ENCODE measurements around the gene TVP23B. TPM values are rescaled to one million over a fixed set of nuclear protein-coding genes. Genes with fewer than 3 reads are reported as not detected.
"Not testable (repeated sequence)": the region's sequence is repeated elsewhere in the genome, so short reads cannot be mapped to it uniquely, and the experiment has no call there.

TVP23B gene
- 31.4 and 37.5 TPM in 2 replicates for total RNA-seq

DNA sequence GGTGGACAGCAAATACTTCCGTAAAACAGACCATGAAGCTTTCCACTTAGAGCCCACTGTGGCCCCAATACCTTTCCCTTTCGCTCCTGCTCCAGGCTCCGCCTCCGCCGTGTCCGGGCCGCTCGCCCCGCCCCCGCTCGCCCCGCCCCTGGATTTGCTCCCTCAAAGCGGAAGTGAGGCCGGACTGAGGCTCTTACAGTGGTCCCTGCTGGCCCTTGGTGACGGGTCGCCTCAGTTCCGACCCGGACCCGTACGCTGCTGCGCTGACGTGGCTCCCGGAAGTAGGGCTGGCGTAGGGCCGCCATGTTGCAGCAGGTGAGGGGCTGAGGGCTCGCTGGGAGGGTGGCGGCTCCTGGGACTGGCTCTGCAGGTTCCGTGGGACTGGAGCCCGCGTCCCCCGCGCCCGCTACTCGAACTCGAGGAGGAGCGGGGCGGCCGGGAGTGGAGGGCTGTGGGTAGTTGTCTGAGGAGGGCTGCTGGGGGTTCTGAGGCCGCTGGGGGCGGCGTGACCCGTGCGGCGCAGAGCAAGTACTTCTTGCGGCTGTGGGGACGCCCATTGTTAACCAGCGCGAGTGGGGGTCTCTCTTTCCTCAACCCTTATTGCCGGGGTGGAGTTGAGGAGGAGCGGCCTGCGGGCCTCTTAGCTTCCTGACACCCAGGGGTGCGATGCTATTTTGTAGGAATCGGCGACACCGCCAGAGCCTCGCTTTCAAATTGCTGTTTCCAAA is at the start of gene TVP23B:
Gene TVP23B (plus strand): TSS at position 193 of the 728 bp plus-strand sequence. CDS start 111 bp downstream, at position 304.
- H3K4me1 Mint-ChIP-seq (ENCODE audit: low read depth) = peaks cover 19% of the 10 kb centered on the region
- DNase-seq (ENCODE audit: low spot score) = peak; percentile 86
- H3K27me3 Mint-ChIP-seq (ENCODE audit: low read depth); intact Hi-C loops (cut with micrococcal nuclease); H3K9me3 Mint-ChIP-seq: not testable (repeated sequence)
- H3K4me3 Mint-ChIP-seq (ENCODE audit: low read depth) = peak within 1 kb of the TSS; percentile 93
- H3K36me3 Mint-ChIP-seq (ENCODE audit: low read depth) = peaks cover 13% of the 10 kb centered on the region
- H3K27ac Mint-ChIP-seq = peak within 1 kb of the TSS; percentile 97

DNA sequence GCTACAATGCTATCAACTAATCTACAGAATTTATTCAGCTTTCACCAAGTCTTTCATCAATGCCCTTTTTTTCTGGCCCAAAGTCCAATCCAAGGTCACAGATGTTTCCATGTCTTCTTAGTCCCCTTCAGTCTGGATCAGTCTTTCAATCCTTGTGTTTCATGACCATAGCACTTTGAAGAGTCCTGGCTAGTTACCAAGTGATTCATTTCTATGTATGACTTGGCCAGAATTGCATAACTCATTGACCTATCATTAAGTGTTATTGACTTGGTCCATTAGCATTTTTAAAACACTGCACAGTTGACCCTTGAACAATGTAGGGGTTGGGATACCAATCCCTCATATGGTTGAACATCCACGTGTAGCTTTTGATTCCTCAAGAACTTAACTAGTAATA is 48.5 kb upstream of the TVP23B start:
- H3K4me1 Mint-ChIP-seq (ENCODE audit: low read depth); H3K4me3 Mint-ChIP-seq (ENCODE audit: low read depth); H3K27ac Mint-ChIP-seq; DNase-seq (ENCODE audit: low spot score); H3K36me3 Mint-ChIP-seq (ENCODE audit: low read depth); H3K9me3 Mint-ChIP-seq; intact Hi-C loops (cut with micrococcal nuclease); H3K27me3 Mint-ChIP-seq (ENCODE audit: low read depth): not testable (repeated sequence)

DNA sequence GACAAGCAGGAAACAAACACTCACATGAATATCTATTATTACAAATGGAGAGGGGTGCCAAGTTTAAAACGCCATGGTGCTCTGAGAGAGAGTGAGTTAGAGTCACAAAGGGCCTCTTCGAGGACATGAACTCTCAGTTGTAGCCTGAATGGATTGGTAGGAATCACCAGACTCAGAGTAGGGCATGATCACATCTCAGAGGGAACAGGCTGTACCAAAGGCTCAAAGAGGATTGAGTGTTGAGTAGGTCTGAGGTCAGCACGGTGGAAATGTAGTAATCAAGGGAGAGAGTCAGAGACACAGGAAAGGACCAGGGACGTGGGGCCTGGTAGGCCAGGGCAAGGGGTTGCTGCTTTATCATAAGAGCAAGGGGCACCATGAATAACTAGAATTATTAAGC is 47.6 kb upstream of the TVP23B start:
- DNase-seq (ENCODE audit: low spot score); H3K9me3 Mint-ChIP-seq; H3K36me3 Mint-ChIP-seq (ENCODE audit: low read depth); H3K4me3 Mint-ChIP-seq (ENCODE audit: low read depth); H3K27ac Mint-ChIP-seq; H3K27me3 Mint-ChIP-seq (ENCODE audit: low read depth); intact Hi-C loops (cut with micrococcal nuclease); H3K4me1 Mint-ChIP-seq (ENCODE audit: low read depth): not testable (repeated sequence)

DNA sequence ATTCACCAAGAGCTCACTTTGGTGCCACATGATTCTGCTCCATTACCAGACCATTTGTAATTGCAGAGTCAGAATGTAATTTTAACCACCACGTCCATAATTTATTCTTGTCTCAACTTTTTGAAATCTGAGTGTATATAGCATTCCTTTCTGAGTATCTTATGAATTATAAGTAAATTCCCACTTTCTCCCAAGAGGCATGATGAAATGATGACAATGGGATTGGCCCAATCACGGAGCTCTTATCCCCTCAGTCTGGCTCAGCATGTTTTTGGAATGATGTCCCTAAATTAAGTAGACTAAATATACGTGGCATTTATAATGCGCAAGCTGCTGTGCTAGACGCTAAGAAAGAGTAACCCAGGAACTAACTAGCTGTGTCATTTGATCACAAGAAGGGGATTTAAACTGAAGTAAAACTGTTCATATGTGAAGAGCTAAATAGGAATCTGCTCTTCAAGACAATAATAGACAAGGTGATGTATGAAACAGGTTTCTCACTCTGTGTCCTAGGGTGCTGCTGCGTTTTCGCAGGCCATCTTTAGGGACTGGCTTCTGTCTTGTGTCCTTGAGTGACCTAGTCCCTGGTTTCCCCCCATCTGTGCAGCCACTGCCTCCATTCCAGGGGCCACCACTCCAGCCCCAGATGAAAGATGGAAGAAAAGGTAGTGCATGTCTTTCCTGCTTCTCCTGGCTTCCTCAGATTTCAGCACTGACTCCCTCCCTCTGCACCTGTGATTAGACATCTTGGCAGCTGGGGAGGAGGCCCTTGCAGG is 41.2 kb upstream of the TVP23B start:
- H3K36me3 Mint-ChIP-seq (ENCODE audit: low read depth); H3K27ac Mint-ChIP-seq; H3K4me1 Mint-ChIP-seq (ENCODE audit: low read depth); H3K4me3 Mint-ChIP-seq (ENCODE audit: low read depth); H3K27me3 Mint-ChIP-seq (ENCODE audit: low read depth); DNase-seq (ENCODE audit: low spot score); intact Hi-C loops (cut with micrococcal nuclease); H3K9me3 Mint-ChIP-seq: not testable (repeated sequence)

DNA sequence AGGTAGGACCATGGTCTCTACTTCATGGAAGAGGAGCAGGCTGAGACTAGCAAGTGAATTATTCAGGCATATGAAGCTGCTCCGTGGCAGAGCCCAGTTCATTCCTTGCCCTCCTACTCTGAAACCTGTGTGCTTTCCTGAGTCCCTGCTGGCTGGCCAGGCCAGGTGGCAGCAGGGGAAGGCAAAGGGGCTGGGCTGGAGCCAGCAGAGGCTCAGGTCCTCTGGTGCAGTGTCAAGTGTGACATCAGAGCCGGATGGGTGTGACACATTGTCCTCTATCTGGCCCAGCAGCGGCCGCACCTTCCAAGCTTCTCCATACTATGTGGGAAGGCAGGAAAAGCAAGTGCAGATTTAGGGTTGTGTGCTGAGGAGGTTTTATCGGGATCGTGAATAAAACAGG is 39.8 kb upstream of the TVP23B start:
- H3K27ac Mint-ChIP-seq; H3K36me3 Mint-ChIP-seq (ENCODE audit: low read depth); H3K9me3 Mint-ChIP-seq; H3K27me3 Mint-ChIP-seq (ENCODE audit: low read depth); H3K4me3 Mint-ChIP-seq (ENCODE audit: low read depth); H3K4me1 Mint-ChIP-seq (ENCODE audit: low read depth); DNase-seq (ENCODE audit: low spot score); intact Hi-C loops (cut with micrococcal nuclease): not testable (repeated sequence)

DNA sequence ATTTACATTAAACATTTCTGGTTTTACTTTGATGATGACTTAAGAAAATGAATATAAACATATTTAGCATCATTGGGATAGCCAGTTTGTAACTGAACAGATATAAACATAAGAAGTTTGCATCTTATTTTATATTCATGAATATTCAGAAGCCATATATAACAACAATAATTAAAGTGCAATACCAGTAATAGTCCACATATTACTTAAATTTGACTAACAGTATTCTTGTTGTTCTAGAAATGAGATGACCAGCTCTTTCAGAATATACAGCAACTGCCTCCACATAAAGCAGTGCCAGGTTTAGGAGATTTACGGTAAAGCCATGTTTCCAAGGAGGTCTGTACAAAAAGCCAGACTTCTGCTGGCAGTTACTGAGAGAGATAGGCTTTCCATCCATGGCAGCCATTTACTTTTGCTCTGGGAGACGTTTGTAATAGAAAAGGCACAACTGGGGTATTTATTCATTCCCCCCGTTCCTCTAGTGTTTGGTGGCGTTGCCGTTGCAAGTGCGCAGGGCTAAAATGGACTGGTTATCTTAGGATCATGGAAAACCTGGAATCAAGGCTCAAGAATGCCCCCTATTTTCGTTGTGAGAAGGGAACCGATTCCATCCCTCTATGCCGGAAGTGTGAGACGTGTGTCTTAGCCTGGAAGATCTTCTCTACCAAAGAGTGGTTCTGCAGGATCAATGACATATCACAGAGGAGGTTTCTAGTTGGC is 37.1 kb upstream of the TVP23B start, which contains the start of gene FBXW10:
Gene FBXW10 (plus strand): TSS at position 356 of the 723 bp plus-strand sequence. CDS start 191 bp downstream, at position 547.
- H3K4me3 Mint-ChIP-seq (ENCODE audit: low read depth); H3K27ac Mint-ChIP-seq; H3K9me3 Mint-ChIP-seq; H3K4me1 Mint-ChIP-seq (ENCODE audit: low read depth); H3K27me3 Mint-ChIP-seq (ENCODE audit: low read depth); H3K36me3 Mint-ChIP-seq (ENCODE audit: low read depth); intact Hi-C loops (cut with micrococcal nuclease); DNase-seq (ENCODE audit: low spot score): not testable (repeated sequence)

DNA sequence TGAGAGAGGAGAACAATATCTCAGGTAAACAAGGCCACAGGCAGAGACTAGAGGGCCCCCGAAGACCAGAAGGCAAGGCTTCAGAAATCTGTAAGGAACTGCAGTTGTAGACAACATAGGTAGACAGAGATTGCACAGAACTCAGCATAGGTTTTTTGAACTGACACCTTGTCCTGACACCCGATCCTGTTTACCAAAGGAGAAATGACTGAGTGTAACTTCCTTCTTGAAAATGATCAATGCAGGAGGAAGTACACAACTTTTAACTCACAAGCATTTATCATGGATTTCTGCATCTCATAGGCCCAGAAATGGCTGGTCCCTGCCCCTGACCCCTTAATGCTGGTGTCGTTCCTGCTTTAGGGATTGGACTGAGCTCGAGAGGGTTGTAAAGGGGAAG is 36.3 kb upstream of the TVP23B start:
- H3K4me1 Mint-ChIP-seq (ENCODE audit: low read depth); DNase-seq (ENCODE audit: low spot score); H3K4me3 Mint-ChIP-seq (ENCODE audit: low read depth); H3K27me3 Mint-ChIP-seq (ENCODE audit: low read depth); H3K9me3 Mint-ChIP-seq; intact Hi-C loops (cut with micrococcal nuclease); H3K36me3 Mint-ChIP-seq (ENCODE audit: low read depth); H3K27ac Mint-ChIP-seq: not testable (repeated sequence)

DNA sequence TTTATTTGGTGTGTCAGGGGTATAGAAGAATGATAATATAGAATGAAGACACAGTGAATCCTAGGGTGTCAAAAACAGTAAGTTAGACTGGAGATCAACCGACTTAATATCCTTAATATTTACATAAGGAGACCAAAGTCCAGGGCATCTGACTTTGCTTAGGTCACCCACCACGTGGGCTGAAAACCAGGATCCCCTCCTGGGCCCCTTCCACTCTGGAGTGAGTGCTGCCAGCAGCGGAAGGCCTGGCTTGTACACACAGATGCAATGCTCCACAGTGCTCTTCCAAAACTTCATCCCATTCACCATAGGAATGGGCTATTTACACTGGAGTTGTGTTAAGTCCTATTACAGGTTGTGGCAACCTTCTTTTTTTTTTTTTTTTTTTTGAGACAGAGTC is 34.4 kb upstream of the TVP23B start:
- H3K36me3 Mint-ChIP-seq (ENCODE audit: low read depth); H3K27ac Mint-ChIP-seq; H3K4me3 Mint-ChIP-seq (ENCODE audit: low read depth); intact Hi-C loops (cut with micrococcal nuclease); H3K27me3 Mint-ChIP-seq (ENCODE audit: low read depth); DNase-seq (ENCODE audit: low spot score); H3K4me1 Mint-ChIP-seq (ENCODE audit: low read depth); H3K9me3 Mint-ChIP-seq: not testable (repeated sequence)

DNA sequence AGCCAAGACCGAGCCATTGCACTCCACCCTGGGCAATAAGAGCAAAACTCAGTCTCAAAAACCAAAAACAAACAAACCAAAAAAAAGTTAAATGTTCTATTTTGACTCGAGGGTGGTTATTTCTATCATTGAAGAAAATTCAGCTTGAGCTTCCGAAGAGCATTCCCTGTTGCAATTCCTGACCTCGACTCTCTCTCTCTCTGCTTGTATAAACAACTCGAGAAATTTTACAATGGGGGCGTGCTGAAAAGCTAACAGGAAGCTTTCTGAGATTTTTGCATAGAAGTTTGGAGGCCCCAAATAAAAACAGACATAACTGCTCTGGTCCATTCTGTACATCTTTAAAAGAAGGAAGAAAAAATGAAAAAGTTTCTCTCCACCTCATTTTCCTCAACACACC is 33.5 kb upstream of the TVP23B start:
- H3K4me3 Mint-ChIP-seq (ENCODE audit: low read depth); DNase-seq (ENCODE audit: low spot score); H3K36me3 Mint-ChIP-seq (ENCODE audit: low read depth); H3K9me3 Mint-ChIP-seq; intact Hi-C loops (cut with micrococcal nuclease); H3K27me3 Mint-ChIP-seq (ENCODE audit: low read depth); H3K27ac Mint-ChIP-seq; H3K4me1 Mint-ChIP-seq (ENCODE audit: low read depth): not testable (repeated sequence)

DNA sequence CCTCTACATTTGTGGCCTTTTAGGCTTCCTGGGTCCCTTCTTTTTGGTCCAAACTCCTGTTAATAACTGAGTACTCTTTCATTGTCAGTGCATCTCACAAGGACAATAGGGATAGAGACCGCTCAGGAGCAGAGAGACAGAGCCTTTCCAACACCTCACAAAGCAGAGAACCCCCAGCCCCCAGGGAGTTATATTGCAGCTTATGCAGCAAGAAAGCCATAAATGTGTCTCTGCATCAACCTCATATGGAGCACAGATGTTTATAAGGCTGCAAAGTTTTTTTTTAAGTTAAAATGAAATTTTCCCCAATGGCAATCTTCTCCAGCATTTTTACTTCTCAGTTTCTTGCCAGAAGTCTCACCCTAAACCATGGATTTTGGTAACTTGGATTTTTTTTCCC is 30.7 kb upstream of the TVP23B start:
- H3K9me3 Mint-ChIP-seq; H3K27me3 Mint-ChIP-seq (ENCODE audit: low read depth); H3K4me1 Mint-ChIP-seq (ENCODE audit: low read depth); H3K27ac Mint-ChIP-seq; intact Hi-C loops (cut with micrococcal nuclease); DNase-seq (ENCODE audit: low spot score); H3K4me3 Mint-ChIP-seq (ENCODE audit: low read depth); H3K36me3 Mint-ChIP-seq (ENCODE audit: low read depth): not testable (repeated sequence)

DNA sequence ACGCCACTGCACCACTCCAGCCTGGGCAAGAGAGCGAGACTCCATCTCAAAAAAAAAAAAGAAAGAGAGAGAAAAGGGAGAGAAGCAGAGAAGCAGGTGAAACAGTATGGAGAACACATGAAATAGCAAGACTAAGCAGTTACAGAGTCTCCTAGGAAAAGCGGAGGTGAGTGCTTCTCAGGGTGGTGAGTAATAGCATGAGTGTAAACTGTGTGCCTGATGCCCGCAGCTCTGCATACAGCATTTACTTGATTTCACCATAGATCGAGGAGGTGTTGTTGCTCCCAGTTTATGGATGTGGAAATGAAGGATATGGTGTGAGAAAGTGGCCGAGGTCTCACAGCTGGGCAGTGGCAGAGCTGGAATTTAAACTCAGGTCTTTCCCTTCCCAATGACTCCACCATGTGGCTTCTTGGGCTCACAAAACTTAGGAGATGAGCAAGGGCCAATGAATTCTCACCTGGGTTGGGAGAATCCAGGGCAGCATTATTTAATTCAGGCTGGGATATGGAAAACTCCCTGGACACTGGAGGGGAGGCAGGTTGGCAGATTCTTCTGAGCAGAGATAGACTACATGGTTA is 27.1 kb upstream of the TVP23B start:
- H3K27me3 Mint-ChIP-seq (ENCODE audit: low read depth); H3K27ac Mint-ChIP-seq; H3K36me3 Mint-ChIP-seq (ENCODE audit: low read depth); H3K9me3 Mint-ChIP-seq; intact Hi-C loops (cut with micrococcal nuclease); H3K4me1 Mint-ChIP-seq (ENCODE audit: low read depth); DNase-seq (ENCODE audit: low spot score); H3K4me3 Mint-ChIP-seq (ENCODE audit: low read depth): not testable (repeated sequence)

DNA sequence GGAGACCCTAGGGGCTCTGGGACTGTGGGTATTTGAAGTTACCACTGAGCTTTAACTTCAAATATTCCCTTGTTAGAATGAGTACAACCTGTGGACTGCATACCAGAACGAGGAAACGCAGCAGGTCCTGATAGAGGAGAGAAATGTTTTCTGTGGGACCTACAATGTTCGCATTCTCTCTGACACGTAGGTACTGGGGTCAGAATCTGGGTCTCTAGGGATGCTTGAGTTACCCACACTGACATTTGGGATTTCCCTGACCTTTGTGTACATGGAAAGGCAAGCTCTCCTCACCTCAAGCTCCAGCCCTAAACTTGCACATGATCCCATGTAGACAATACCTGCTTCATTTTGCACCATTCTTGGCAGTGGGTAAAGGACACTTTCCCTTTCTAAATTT is 25.0 kb upstream of the TVP23B start:
- H3K9me3 Mint-ChIP-seq; H3K4me1 Mint-ChIP-seq (ENCODE audit: low read depth); H3K27ac Mint-ChIP-seq; H3K4me3 Mint-ChIP-seq (ENCODE audit: low read depth); DNase-seq (ENCODE audit: low spot score); H3K36me3 Mint-ChIP-seq (ENCODE audit: low read depth); intact Hi-C loops (cut with micrococcal nuclease): not testable (repeated sequence)
- peaks cover 10% of the 10 kb centered on the region for H3K27me3 Mint-ChIP-seq (ENCODE audit: low read depth)

All from activated T-helper 2 cell treated with anti-CD3 and anti-CD28 coated beads, Interferon-gamma antibody, Interleukin-2, Interleukin-4, amounts not matched to agents 10 μg/mL and 5 μg/mL and 100 μg/mL, durations not matched to agents 14 hours and 24 hours and 36 hours (primary cell).